ENCODE data around the gene PRR23E. TPM values are rescaled to one million over a fixed set of nuclear protein-coding genes. Genes with fewer than 3 reads are reported as not detected.

The PRR23E gene
- total RNA-seq, 3 donors from 2014 or later, result not detected

GRCh38 chr3:127149621-127150310 is 43.2 kb upstream of the PRR23E start:
- Histone ChIP-seq H3K9me3 (no peaks in the 10 kb centered on the region), H3K27me3 (no peaks in the 10 kb centered on the region), H3K4me1 (no peaks in the 10 kb centered on the region), H3K36me3 (no peaks in the 10 kb centered on the region), H3K4me3 (no peak overlapping the region), H3K27ac (no peak overlapping the region)
- no peak for DNase-seq (ENCODE audit: low spot score in 2 of 2)
- intact Hi-C loops (cut with DNase I; ENCODE audit: low total_unique reads), result no loop called here
- TF ChIP-seq POLR2A (IDR thresholded peaks at IDR 0.05), result no peak
- no peak for TF ChIP-seq POLR2AphosphoS5 (IDR thresholded peaks at IDR 0.05)
- no peak for TF ChIP-seq CTCF (IDR thresholded peaks at IDR 0.05)

- TF ChIP-seq POLR2A (IDR thresholded peaks at IDR 0.05) (no peak), POLR2AphosphoS5 (IDR thresholded peaks at IDR 0.05) (no peak), CTCF (IDR thresholded peaks at IDR 0.05) (no peak)
- Histone ChIP-seq H3K4me1 (no peaks in the 10 kb centered on the region), H3K27ac (no peak overlapping the region), H3K4me3 (no peak overlapping the region), H3K9me3 (no peaks in the 10 kb centered on the region), H3K36me3 (no peaks in the 10 kb centered on the region), H3K27me3 (no peaks in the 10 kb centered on the region)
- DNase-seq (ENCODE audit: low spot score in 2 of 2), result peak in 1 of 2 donors; percentile 22
- intact Hi-C loops (cut with DNase I; ENCODE audit: low total_unique reads), result no loop called here
Measured at GRCh38 chr3:127150513-127151250, 42.2 kb upstream of the PRR23E start.

- H3K27ac ChIP-seq, result no peak overlapping the region
- H3K9me3 ChIP-seq, result no peaks in the 10 kb centered on the region
- TF ChIP-seq POLR2AphosphoS5 (IDR thresholded peaks at IDR 0.05) (no peak), POLR2A (IDR thresholded peaks at IDR 0.05) (no peak), CTCF (IDR thresholded peaks at IDR 0.05) (no peak)
- no peak overlapping the region for H3K4me3 ChIP-seq
- no peaks in the 10 kb centered on the region for H3K4me1 ChIP-seq
- H3K36me3 ChIP-seq, result no peaks in the 10 kb centered on the region
- no peaks in the 10 kb centered on the region for H3K27me3 ChIP-seq
- intact Hi-C loops (cut with DNase I; ENCODE audit: low total_unique reads), result no loop called here
- no peak for DNase-seq (ENCODE audit: low spot score in 2 of 2)
Measured at GRCh38 chr3:127151251-127151564, 41.7 kb upstream of the PRR23E start.

GRCh38 chr3:127151992-127152650 is 40.8 kb upstream of the PRR23E start:
- intact Hi-C loops (cut with DNase I; ENCODE audit: low total_unique reads), result no loop called here
- Histone ChIP-seq H3K4me3 (no peak overlapping the region), H3K27ac (no peak overlapping the region), H3K36me3 (no peaks in the 10 kb centered on the region), H3K27me3 (peaks cover 0 to 6% of the 10 kb centered on the region in 2 donors), H3K9me3 (no peaks in the 10 kb centered on the region), H3K4me1 (no peaks in the 10 kb centered on the region)
- TF ChIP-seq POLR2A (IDR thresholded peaks at IDR 0.05), result no peak
- TF ChIP-seq POLR2AphosphoS5 (IDR thresholded peaks at IDR 0.05), result no peak
- DNase-seq (ENCODE audit: low spot score in 2 of 2), result no peak

GRCh38 chr3:127152684-127153505 is 40.0 kb upstream of the PRR23E start:
- Histone ChIP-seq H3K4me3 (no peak overlapping the region), H3K36me3 (no peaks in the 10 kb centered on the region), H3K27ac (no peak overlapping the region), H3K4me1 (no peaks in the 10 kb centered on the region), H3K9me3 (no peaks in the 10 kb centered on the region), H3K27me3 (peaks cover 0 to 14% of the 10 kb centered on the region in 2 donors)
- TF ChIP-seq CTCF (IDR thresholded peaks at IDR 0.05) (no peak), POLR2AphosphoS5 (IDR thresholded peaks at IDR 0.05) (no peak), POLR2A (IDR thresholded peaks at IDR 0.05) (no peak)
- intact Hi-C loops (cut with DNase I; ENCODE audit: low total_unique reads), result no loop called here
- DNase-seq (ENCODE audit: low spot score in 2 of 2), result peak in 1 of 2 donors; percentile 47
